Body of pancreas (tissue), 4 donors: ENCODE measurements around the gene CCNDBP1. TPM values are rescaled to one million over a fixed set of nuclear protein-coding genes. Genes with fewer than 3 reads are reported as not detected.
"Not testable (repeated sequence)": the region's sequence is repeated elsewhere in the genome, so short reads cannot be mapped to it uniquely, and the experiment has no call there.

Experiments used
- ATAC-seq: fragments of 150-250 bp; one replicate; pipeline ENCODE4 v1.9.1; 2016
- DNase-seq, 4 donors: peaks; one replicate each; pipeline ENCODE4 v3.0.0-alpha.2; 2019
- H3K27ac ChIP-seq, 4 donors: fragments of 200-600 bp; sonication (generic); 1 replicate in 3 of 4; 2 replicates in 1 of 4; pipeline versions ENCODE4 v1.5.1 to v1.6.1; 2016 to 2019; ENCODE audit warnings: mild to moderate bottlenecking in 1 of 4, mixed read lengths in 1 of 4, moderate library complexity in 1 of 4
- H3K27me3 ChIP-seq, 2 donors: fragments of 200-600 bp; sonication (generic); one replicate each; pipeline ENCODE4 v1.6.0; 2016; ENCODE audit warnings: mild to moderate bottlenecking in 1 of 2
- H3K36me3 ChIP-seq, 2 donors: fragments of 200-600 bp; sonication (generic); replicated peaks in 1 of 2; 2 replicates each; pipeline ENCODE4 v1.5.1; 2016; ENCODE audit warnings: low read depth in 2 of 2; ENCODE audit not compliant: insufficient read depth in 1 of 2
- H3K4me1 ChIP-seq: fragments of 200-600 bp; sonication (generic); one replicate; pipeline ENCODE4 v1.6.0; 2016
- H3K4me3 ChIP-seq, 2 donors: fragments of 200-600 bp; sonication (generic); 1 replicate in 1 of 2; 2 replicates in 1 of 2; pipeline ENCODE4 v1.5.1; 2016 to 2019
- H3K9me3 ChIP-seq, 3 donors: fragments of 200-600 bp; sonication (generic); 1 replicate in 2 of 3; 2 replicates in 1 of 3; pipeline ENCODE4 v1.5.1; 2016
- CTCF ChIP-seq, 7 experiments: fragments of 450-650 bp in 4 of 7; fragments of 200-600 bp in 3 of 7; sonication (generic) in 3 of 7; IDR thresholded peaks; one replicate each; pipeline ENCODE4 v1.5.1; 2016 to 2019; ENCODE audit warnings: antibody characterized with exemption in 7 of 7
- POLR2A ChIP-seq, 3 donors: fragments of 450-650 bp; IDR thresholded peaks; one replicate each; pipeline ENCODE4 v1.6.1; 2016; ENCODE audit warnings: antibody characterized with exemption in 3 of 3, mild to moderate bottlenecking in 2 of 3
- WGBS, 2 donors: methylation state at CpG; one replicate each; pipeline ENCODE4 v1.1.5; 2017; 5-methylcytosine and 5-hydroxymethylcytosine counted together
- intact Hi-C: fragments of 100-400 bp; cut with DNase I; formaldehyde crosslinking; loops from one replicate; pipeline ENCODE4 v1.15.1; 2023
- total RNA-seq, 2 donors: library from RNA; depleted of rRNA; stranded (reverse); fragments of >200 nt; gene quantifications; one replicate each; pipeline ENCODE4 v1.1.0, GENCODE V29; 2016

Gene CCNDBP1
- total RNA-seq, 2 donors from 2014 or later, result 15.5 to 37.1 TPM

GRCh38 chr15:43190178-43190577 lies 5.0 kb downstream of the CCNDBP1 start:
- Histone ChIP-seq H3K4me3 (no peak overlapping the region), H3K4me1 (peaks cover 23% of the 10 kb centered on the region), H3K27ac (no peak overlapping the region), H3K9me3 (no peaks in the 10 kb centered on the region), H3K27me3 (no peaks in the 10 kb centered on the region), H3K36me3 (peaks cover 9 to 28% of the 10 kb centered on the region in 2 donors)
- TF ChIP-seq POLR2A (IDR thresholded peaks at IDR 0.05), result no peak
- no peak for TF ChIP-seq CTCF (IDR thresholded peaks at IDR 0.05)
- whole genome bisulfite sequencing, 2 donors, result 41 to 73% methylated on average over 1 of the region's 1 CpG
- intact Hi-C loops, result no loop called here
- ATAC-seq (no peak), DNase-seq (peak; percentile 42 to 70 (median 64))

GRCh38 chr15:43193710-43194109 lies 8.5 kb downstream of the CCNDBP1 start:
- Histone ChIP-seq H3K27ac (no peak overlapping the region), H3K9me3 (no peaks in the 10 kb centered on the region), H3K36me3 (peaks cover 14 to 37% of the 10 kb centered on the region in 2 donors), H3K27me3 (no peaks in the 10 kb centered on the region), H3K4me1 (peaks cover 9% of the 10 kb centered on the region), H3K4me3 (no peak overlapping the region)
- DNase-seq (no peak), ATAC-seq (no peak)
- 91 to 98% methylated on average over 2 of the region's 2 CpGs for WGBS, 2 donors
- intact Hi-C loops, result no loop called here
- TF ChIP-seq POLR2A (IDR thresholded peaks at IDR 0.05) (no peak), CTCF (IDR thresholded peaks at IDR 0.05) (no peak)

- DNase-seq (no peak), ATAC-seq (no peak)
- H3K4me1 ChIP-seq, result peaks cover 4% of the 10 kb centered on the region
- no peak overlapping the region for H3K4me3 ChIP-seq
- H3K27ac ChIP-seq, result no peak overlapping the region
- WGBS, 2 donors, result 79 to 98% methylated on average over 2 of the region's 2 CpGs
- intact Hi-C loops, result no loop called here
- H3K27me3 ChIP-seq, result no peaks in the 10 kb centered on the region
- H3K9me3 ChIP-seq, result no peaks in the 10 kb centered on the region
- TF ChIP-seq POLR2A (IDR thresholded peaks at IDR 0.05) (no peak), CTCF (IDR thresholded peaks at IDR 0.05) (no peak)
- peaks cover 8 to 33% of the 10 kb centered on the region in 2 donors for H3K36me3 ChIP-seq
These were observed 9.6 kb downstream of the CCNDBP1 start for GRCh38 chr15:43194795-43195194.

- H3K27ac ChIP-seq, result no peak overlapping the region
- DNase-seq (no peak), ATAC-seq (no peak)
- H3K9me3 ChIP-seq, result no peaks in the 10 kb centered on the region
- H3K36me3 ChIP-seq, result peaks cover 5 to 28% of the 10 kb centered on the region in 2 donors
- intact Hi-C loops, result no loop called here
- H3K4me1 ChIP-seq, result no peaks in the 10 kb centered on the region
- no peaks in the 10 kb centered on the region for H3K27me3 ChIP-seq
- TF ChIP-seq CTCF (IDR thresholded peaks at IDR 0.05) (no peak), POLR2A (IDR thresholded peaks at IDR 0.05) (no peak)
- WGBS, 2 donors, result 89 to 90% methylated on average over 10 of the region's 10 CpGs
- no peak overlapping the region for H3K4me3 ChIP-seq
These were observed 11.8 kb downstream of the CCNDBP1 start for GRCh38 chr15:43196760-43197548.

GRCh38 chr15:43197773-43198172 lies 12.6 kb downstream of the CCNDBP1 start:
- DNase-seq, ATAC-seq, H3K4me3 ChIP-seq, H3K9me3 ChIP-seq, H3K27me3 ChIP-seq, intact Hi-C loops, H3K27ac ChIP-seq, H3K4me1 ChIP-seq: not testable (repeated sequence)
- WGBS, 2 donors, result 89 to 97% methylated on average over 3 of the region's 3 CpGs
- H3K36me3 ChIP-seq, result peaks cover 5 to 22% of the 10 kb centered on the region in 2 donors

GRCh38 chr15:43198556-43198955 lies 13.4 kb downstream of the CCNDBP1 start:
- 92 to 98% methylated on average over 4 of the region's 4 CpGs for WGBS, 2 donors
- intact Hi-C loops, H3K27ac ChIP-seq, ATAC-seq, H3K9me3 ChIP-seq, H3K27me3 ChIP-seq, H3K4me3 ChIP-seq, DNase-seq, H3K4me1 ChIP-seq: not testable (repeated sequence)
- H3K36me3 ChIP-seq, result peaks cover 5 to 18% of the 10 kb centered on the region in 2 donors
